Panc1 (cell line): Measurements from ENCODE around the gene NPAS3. TPM values are rescaled to one million over a fixed set of nuclear protein-coding genes. Genes with fewer than 3 reads are reported as not detected.

Experiments
- ATAC-seq: fragments of 200-7000 bp; cut with Tn5 transposase; 2 replicates; pipeline ENCODE4 v1.9.1; 2020; ENCODE audit warnings: mild to moderate bottlenecking, moderate library complexity
- BruUV-seq: library from RNA; stranded (reverse); fragments of 400-500 nt; replicated peaks from 2 replicates; lab custom pipeline; 2021; lab: Mats Ljungman, UMichigan
- CTCF ChIA-PET: fragments of 300-600 bp; sonication (Branson Sonifier 250); formaldehyde crosslinking; loops from one replicate; lab custom pipeline; 2022; ENCODE audit warnings: antibody characterized with exemption; lab: Charles Lee
- POLR2A ChIA-PET: fragments of 300-600 bp; sonication (Branson Sonifier 250); formaldehyde crosslinking; loops from one replicate; lab custom pipeline; 2022; ENCODE audit warnings: antibody characterized with exemption; lab: Charles Lee
- DNase-seq: peaks from one replicate; pipeline ENCODE4 v3.0.0-alpha.2; 2010; ENCODE audit warnings: low read depth, low spot score
- H3K27ac ChIP-seq: 2 replicates; pipeline ENCODE4 v1.5.1; 2011; ENCODE audit warnings: mild to moderate bottlenecking, low read length, inconsistent platforms
- H3K27me3 ChIP-seq: fragments of 200-500 bp; sonication (Bioruptor generic); 2 replicates; pipeline ENCODE4 v1.6.0; 2014; ENCODE audit warnings: low read length, inconsistent platforms; ENCODE audit not compliant: control insufficient read depth, insufficient read depth
- H3K36me3 ChIP-seq: fragments of 200-500 bp; sonication (Bioruptor generic); 2 replicates; pipeline ENCODE4 v1.5.1; 2014; ENCODE audit warnings: inconsistent platforms, mild to moderate bottlenecking, low read length, moderate library complexity; ENCODE audit not compliant: control insufficient read depth, insufficient read depth
- H3K4me1 ChIP-seq: 2 replicates; pipeline ENCODE4 v1.5.1; 2011; ENCODE audit warnings: inconsistent platforms, mild to moderate bottlenecking, low read length, moderate library complexity; ENCODE audit not compliant: control insufficient read depth, insufficient read depth
- H3K4me3 ChIP-seq, 2 experiments: 2 replicates each; pipeline ENCODE4 v1.5.1; 2011 to 2012; ENCODE audit warnings: low read depth in 2 of 2, low read length in 2 of 2, mild to moderate bottlenecking in 2 of 2, inconsistent platforms in 1 of 2, moderate library complexity in 1 of 2
- H3K9me3 ChIP-seq: fragments of 200-500 bp; sonication (Bioruptor generic); 2 replicates; pipeline ENCODE4 v1.5.1; 2014; ENCODE audit warnings: low read depth, mild to moderate bottlenecking, inconsistent platforms, low read length, moderate library complexity; ENCODE audit not compliant: control insufficient read depth, insufficient read depth
- CTCF ChIP-seq: fragments of 450-650 bp; IDR thresholded peaks from 2 replicates; pipeline ENCODE4 v1.5.1; 2017; ENCODE audit warnings: mild to moderate bottlenecking
- POLR2AphosphoS5 ChIP-seq: IDR thresholded peaks from 2 replicates; pipeline ENCODE4 v1.6.1; 2012; ENCODE audit warnings: mild to moderate bottlenecking, low read depth, low read length, moderate library complexity
- SIN3A ChIP-seq: IDR thresholded peaks from 2 replicates; pipeline ENCODE4 v1.6.1; 2012; ENCODE audit warnings: low read depth, mild to moderate bottlenecking, low read length, moderate library complexity, borderline replicate concordance; ENCODE audit not compliant: insufficient read depth
- TCF7L2 ChIP-seq: IDR thresholded peaks from 2 replicates; pipeline ENCODE4 v1.6.1; 2011; ENCODE audit warnings: mild to moderate bottlenecking, low read depth, low read length, inconsistent platforms
- in situ Hi-C: cut with HindIII; loops from 2 replicates; pipeline ENCODE4 v1.10.0; 2016; ENCODE audit warnings: low sequenced_read_pairs, low pct_unique_long_range_greater_than_20kb
- intact Hi-C: fragments of 100-400 bp; cut with micrococcal nuclease; formaldehyde crosslinking; loops from one replicate; pipeline ENCODE4 v1.10.0; 2022; ENCODE audit not compliant: unreplicated experiment
- total RNA-seq: library from RNA; stranded (reverse); gene quantifications from one replicate; pipeline ENCODE4 v1.2.1, GENCODE V29; 2021; ENCODE audit not compliant: unreplicated experiment
- TF ChIP-seq, protein P1 (sequence below), 2 experiments: IDR thresholded peaks; 2 replicates each; pipeline ENCODE4 v1.6.1; 2011 to 2012; ENCODE audit warnings: low read depth in 2 of 2, control low read depth in 1 of 2, low read length in 1 of 2, mild to moderate bottlenecking in 1 of 2, moderate library complexity in 1 of 2; ENCODE audit not compliant: insufficient read depth in 1 of 2

NPAS3 gene
- total RNA-seq, 1 experiment from 2014 or later = 0.23 TPM

DNA sequence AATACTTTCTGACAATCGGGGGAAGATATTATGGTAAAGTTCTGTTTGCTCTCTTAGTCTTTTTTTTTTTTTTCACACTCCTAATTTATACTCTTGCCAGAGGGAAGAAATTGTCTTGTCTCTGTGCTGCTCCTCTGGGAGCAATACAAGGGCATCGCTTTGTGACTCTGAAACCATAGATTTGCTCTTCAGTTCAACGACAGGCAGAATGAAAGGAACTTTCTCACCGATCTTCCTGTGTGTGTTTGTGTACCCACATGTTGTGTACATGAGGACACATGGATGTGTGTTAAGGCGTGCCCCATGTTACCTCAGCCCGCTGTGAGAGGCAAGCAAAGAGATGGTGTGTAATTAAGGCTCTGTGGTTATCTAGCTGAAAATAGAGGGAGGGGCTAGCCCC lies 554.6 kb downstream of the NPAS3 start:
- in situ Hi-C loops (no loop called here), intact Hi-C loops (no loop called here)
- Histone ChIP-seq H3K36me3 (no peaks in the 10 kb centered on the region), H3K27ac (no peak overlapping the region), H3K9me3 (no peaks in the 10 kb centered on the region), H3K4me3 (no peak overlapping the region), H3K27me3 (no peaks in the 10 kb centered on the region; the same call in 1 of the 2 replicates), H3K4me1 (no peaks in the 10 kb centered on the region)
- BruUV-seq = no TSS peak
- DNase-seq (no peak), ATAC-seq (no peak)
- CTCF ChIA-PET = no interaction called here
- TF ChIP-seq SIN3A (no peak), CTCF (no peak), POLR2AphosphoS5 (no peak), TCF7L2 (no peak)
- TF ChIP-seq, protein P1, sequence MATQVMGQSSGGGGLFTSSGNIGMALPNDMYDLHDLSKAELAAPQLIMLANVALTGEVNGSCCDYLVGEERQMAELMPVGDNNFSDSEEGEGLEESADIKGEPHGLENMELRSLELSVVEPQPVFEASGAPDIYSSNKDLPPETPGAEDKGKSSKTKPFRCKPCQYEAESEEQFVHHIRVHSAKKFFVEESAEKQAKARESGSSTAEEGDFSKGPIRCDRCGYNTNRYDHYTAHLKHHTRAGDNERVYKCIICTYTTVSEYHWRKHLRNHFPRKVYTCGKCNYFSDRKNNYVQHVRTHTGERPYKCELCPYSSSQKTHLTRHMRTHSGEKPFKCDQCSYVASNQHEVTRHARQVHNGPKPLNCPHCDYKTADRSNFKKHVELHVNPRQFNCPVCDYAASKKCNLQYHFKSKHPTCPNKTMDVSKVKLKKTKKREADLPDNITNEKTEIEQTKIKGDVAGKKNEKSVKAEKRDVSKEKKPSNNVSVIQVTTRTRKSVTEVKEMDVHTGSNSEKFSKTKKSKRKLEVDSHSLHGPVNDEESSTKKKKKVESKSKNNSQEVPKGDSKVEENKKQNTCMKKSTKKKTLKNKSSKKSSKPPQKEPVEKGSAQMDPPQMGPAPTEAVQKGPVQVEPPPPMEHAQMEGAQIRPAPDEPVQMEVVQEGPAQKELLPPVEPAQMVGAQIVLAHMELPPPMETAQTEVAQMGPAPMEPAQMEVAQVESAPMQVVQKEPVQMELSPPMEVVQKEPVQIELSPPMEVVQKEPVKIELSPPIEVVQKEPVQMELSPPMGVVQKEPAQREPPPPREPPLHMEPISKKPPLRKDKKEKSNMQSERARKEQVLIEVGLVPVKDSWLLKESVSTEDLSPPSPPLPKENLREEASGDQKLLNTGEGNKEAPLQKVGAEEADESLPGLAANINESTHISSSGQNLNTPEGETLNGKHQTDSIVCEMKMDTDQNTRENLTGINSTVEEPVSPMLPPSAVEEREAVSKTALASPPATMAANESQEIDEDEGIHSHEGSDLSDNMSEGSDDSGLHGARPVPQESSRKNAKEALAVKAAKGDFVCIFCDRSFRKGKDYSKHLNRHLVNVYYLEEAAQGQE (IDR thresholded peaks at IDR 0.05; ENCODE audit: insufficient read depth in 1 of 2, low read depth in 2 of 2, low read length in 1 of 2) = no peak
- POLR2A ChIA-PET = no interaction called here

DNA sequence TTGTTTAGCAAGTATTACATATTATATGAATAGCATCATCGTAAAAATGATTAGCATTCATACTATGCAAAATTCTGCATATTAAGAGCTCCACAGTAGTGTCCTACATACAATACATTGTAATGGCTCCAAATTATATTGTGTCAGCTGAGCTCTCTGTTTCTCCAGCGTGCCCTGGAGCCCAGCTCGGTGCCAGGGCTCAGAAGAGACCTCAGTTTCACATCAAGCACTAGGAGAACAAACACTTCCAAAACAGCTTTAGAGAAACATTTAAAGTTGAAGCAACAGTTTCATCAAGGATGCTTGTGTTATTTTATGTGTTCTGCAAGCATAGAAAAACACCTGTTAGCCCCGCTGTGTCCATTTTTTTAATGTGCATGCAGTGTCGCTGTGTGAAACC lies 555.3 kb downstream of the NPAS3 start:
- Histone ChIP-seq H3K27me3 (no peaks in the 10 kb centered on the region; the same call in 1 of the 2 replicates), H3K27ac (no peak overlapping the region), H3K4me3 (no peak overlapping the region), H3K4me1 (no peaks in the 10 kb centered on the region), H3K9me3 (no peaks in the 10 kb centered on the region), H3K36me3 (no peaks in the 10 kb centered on the region)
- no peak for DNase-seq
- TF ChIP-seq CTCF = no peak
- TF ChIP-seq, protein P1 (IDR thresholded peaks at IDR 0.05; ENCODE audit: insufficient read depth in 1 of 2, low read depth in 2 of 2, low read length in 1 of 2) = no peak
- BruUV-seq = no TSS peak
- intact Hi-C loops (no loop called here), in situ Hi-C loops (no loop called here)
- CTCF ChIA-PET = no interaction called here
- POLR2A ChIA-PET = no interaction called here
- no peak for ATAC-seq
